ENCODE measurements around the gene CASP6. TPM values are rescaled to one million over a fixed set of nuclear protein-coding genes. Genes with fewer than 3 reads are reported as not detected.

The CASP6 gene
- total RNA-seq, 1 experiment from 2014 or later, result 22.4 TPM

GRCh38 chr4:109718759-109719158 is 15.5 kb upstream of the CASP6 start:
- Histone ChIP-seq H2AFZ (no peak overlapping the region), H3K36me3 (ENCODE audit: low read depth) (no peaks in the 10 kb centered on the region), H3K27me3 (ENCODE audit: insufficient read depth, low read depth) (no peaks in the 10 kb centered on the region), H3K4me3 (no peak overlapping the region), H3K4me1 (replicated peaks; ENCODE audit: insufficient read depth) (no peaks in the 10 kb centered on the region), H3K27ac (no peak overlapping the region), H4K20me1 (ENCODE audit: insufficient read depth) (no peaks in the 10 kb centered on the region), H3K79me2 (ENCODE audit: low read depth) (peaks cover 26% of the 10 kb centered on the region), H3K9me3 (ENCODE audit: insufficient read depth, low read depth) (no peaks in the 10 kb centered on the region), H3F3A (ENCODE audit: insufficient read depth, low read depth) (no peaks in the 10 kb centered on the region), H3K4me2 (no peak overlapping the region), H3K9me2 (ENCODE audit: insufficient read depth) (no peaks in the 10 kb centered on the region)
- POLR2A ChIA-PET (ENCODE audit: unreplicated experiment), result no interaction called here
- CTCF ChIA-PET, result no interaction called here
- intact Hi-C loops (cut with micrococcal nuclease; ENCODE audit: unreplicated experiment), result no loop called here
- DNase-seq, result no peak
- TF ChIP-seq CTCF (conservative IDR thresholded peaks at IDR 0.05) (no peak), EZH2 (IDR thresholded peaks at IDR 0.05; ENCODE audit: low read depth) (no peak)
- no TSS peak for BruUV-seq (replicated peaks)

- no peaks in the 10 kb centered on the region for H4K20me1 ChIP-seq (ENCODE audit: insufficient read depth)
- CTCF ChIA-PET, result interaction anchor here (0.6 kb wide), 1 partner anchor 12 kb away, joined by 7 read pairs; no protein-coding TSS in a partner anchor
- no peak overlapping the region for H3K27ac ChIP-seq
- no peak for TF ChIP-seq EZH2 (IDR thresholded peaks at IDR 0.05; ENCODE audit: low read depth)
- TF ChIP-seq CTCF (conservative IDR thresholded peaks at IDR 0.05), result no peak
- POLR2A ChIA-PET (ENCODE audit: unreplicated experiment), result no interaction called here
- H3K4me3 ChIP-seq, result no peak overlapping the region
- no peak overlapping the region for H2AFZ ChIP-seq
- DNase-seq, result no peak
- intact Hi-C loops (cut with micrococcal nuclease; ENCODE audit: unreplicated experiment), result no loop called here
- H3K4me2 ChIP-seq, result no peak overlapping the region
- no peaks in the 10 kb centered on the region for H3K79me2 ChIP-seq (ENCODE audit: low read depth)
- H3K4me1 ChIP-seq (replicated peaks; ENCODE audit: insufficient read depth), result no peaks in the 10 kb centered on the region
- H3F3A ChIP-seq (ENCODE audit: insufficient read depth, low read depth), result no peaks in the 10 kb centered on the region
- no peaks in the 10 kb centered on the region for H3K36me3 ChIP-seq (ENCODE audit: low read depth)
- H3K27me3 ChIP-seq (ENCODE audit: insufficient read depth, low read depth), result no peaks in the 10 kb centered on the region
- no TSS peak for BruUV-seq (replicated peaks)
- H3K9me3 ChIP-seq (ENCODE audit: insufficient read depth, low read depth), result no peaks in the 10 kb centered on the region
- no peaks in the 10 kb centered on the region for H3K9me2 ChIP-seq (ENCODE audit: insufficient read depth)
Measured at GRCh38 chr4:109713500-109713899, 10.3 kb upstream of the CASP6 start.

- ChIA-PET CTCF (no interaction called here), POLR2A (ENCODE audit: unreplicated experiment) (no interaction called here)
- H3K4me2 ChIP-seq, result no peak overlapping the region
- no peaks in the 10 kb centered on the region for H3K9me2 ChIP-seq (ENCODE audit: insufficient read depth)
- intact Hi-C loops (cut with micrococcal nuclease; ENCODE audit: unreplicated experiment), result loop anchor here (10.0 kb wide), 2 partner anchors 206 to 266 kb away; partner anchors contain the start of gene EGF
- H3K4me3 ChIP-seq, result no peak overlapping the region
- no peaks in the 10 kb centered on the region for H3K27me3 ChIP-seq (ENCODE audit: insufficient read depth, low read depth)
- H3K36me3 ChIP-seq (ENCODE audit: low read depth), result no peaks in the 10 kb centered on the region
- H4K20me1 ChIP-seq (ENCODE audit: insufficient read depth), result no peaks in the 10 kb centered on the region
- H2AFZ ChIP-seq, result no peak overlapping the region
- TF ChIP-seq CTCF (conservative IDR thresholded peaks at IDR 0.05) (no peak), EZH2 (IDR thresholded peaks at IDR 0.05; ENCODE audit: low read depth) (no peak)
- no TSS peak for BruUV-seq (replicated peaks)
- DNase-seq, result no peak
- H3K4me1 ChIP-seq (replicated peaks; ENCODE audit: insufficient read depth), result no peaks in the 10 kb centered on the region; the same call in 1 of the 2 replicates
- no peaks in the 10 kb centered on the region for H3K79me2 ChIP-seq (ENCODE audit: low read depth)
- peaks cover under 1% of the 10 kb centered on the region for H3F3A ChIP-seq (ENCODE audit: insufficient read depth, low read depth)
- no peaks in the 10 kb centered on the region for H3K9me3 ChIP-seq (ENCODE audit: insufficient read depth, low read depth)
- no peak overlapping the region for H3K27ac ChIP-seq
Measured at GRCh38 chr4:109708990-109709389, 5.7 kb upstream of the CASP6 start.
